Brain microvascular endothelial cell (primary cell): ENCODE results near the gene SNN.

Source experiments
- DNase-seq: peaks from one replicate; pipeline ENCODE4 v3.0.0-alpha.2; 2020
- H3K27ac ChIP-seq: fragments of 250-450 bp; sonication (Bioruptor Pico); 2 replicates; pipeline ENCODE4 v1.5.1; 2020; ENCODE audit warnings: mild to moderate bottlenecking, moderate library complexity
- H3K27me3 ChIP-seq: fragments of 250-450 bp; sonication (Bioruptor Pico); replicated peaks from 2 replicates; pipeline ENCODE4 v1.5.1; 2020; ENCODE audit warnings: mild to moderate bottlenecking
- H3K36me3 ChIP-seq: fragments of 250-450 bp; sonication (Bioruptor Pico); replicated peaks from 2 replicates; pipeline ENCODE4 v1.5.1; 2020; ENCODE audit warnings: mild to moderate bottlenecking
- H3K4me3 ChIP-seq: 2 replicates; pipeline ENCODE4 v1.5.1; 2011; ENCODE audit warnings: low read depth, mild to moderate bottlenecking, control low read depth, low read length, moderate library complexity
- in situ Hi-C: cut with HindIII; loops from 2 replicates; pipeline ENCODE4 v1.10.0; 2017; ENCODE audit warnings: low sequenced_read_pairs, low pct_ligation_motif_present
- TF ChIP-seq, protein P1 (sequence below): IDR thresholded peaks from 2 replicates; pipeline ENCODE4 v1.5.1; 2011; ENCODE audit warnings: low read depth, mild to moderate bottlenecking, moderate library complexity, low read length, control low read depth, inconsistent platforms; ENCODE audit errors: missing control alignments

SNN gene

DNA sequence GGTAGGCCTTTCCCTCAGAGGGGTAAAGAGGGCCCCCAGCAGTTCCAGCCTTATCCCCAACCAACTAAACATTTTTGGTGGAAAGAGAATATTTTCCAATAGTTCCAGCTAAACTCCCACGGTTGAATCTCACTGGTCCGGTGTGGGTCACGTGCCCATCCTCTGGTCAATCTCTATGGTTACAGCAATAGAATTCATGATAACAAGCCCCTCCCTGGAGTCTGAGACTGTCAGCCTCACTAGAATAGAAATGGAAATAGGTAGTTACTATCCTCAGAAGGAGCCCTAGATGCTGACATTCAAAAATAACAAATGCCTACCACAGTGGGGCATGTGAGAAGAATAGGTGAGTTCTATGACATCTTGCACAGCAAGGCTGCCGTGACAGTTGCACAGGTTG, 44.0 kb upstream of the SNN start:
- Histone ChIP-seq H3K27me3 (no peaks in the 10 kb centered on the region), H3K4me3 (no peak overlapping the region), H3K36me3 (no peaks in the 10 kb centered on the region), H3K27ac (no peak overlapping the region)
- DNase-seq = no peak
- in situ Hi-C loops = no loop called here
- TF ChIP-seq, protein P1, sequence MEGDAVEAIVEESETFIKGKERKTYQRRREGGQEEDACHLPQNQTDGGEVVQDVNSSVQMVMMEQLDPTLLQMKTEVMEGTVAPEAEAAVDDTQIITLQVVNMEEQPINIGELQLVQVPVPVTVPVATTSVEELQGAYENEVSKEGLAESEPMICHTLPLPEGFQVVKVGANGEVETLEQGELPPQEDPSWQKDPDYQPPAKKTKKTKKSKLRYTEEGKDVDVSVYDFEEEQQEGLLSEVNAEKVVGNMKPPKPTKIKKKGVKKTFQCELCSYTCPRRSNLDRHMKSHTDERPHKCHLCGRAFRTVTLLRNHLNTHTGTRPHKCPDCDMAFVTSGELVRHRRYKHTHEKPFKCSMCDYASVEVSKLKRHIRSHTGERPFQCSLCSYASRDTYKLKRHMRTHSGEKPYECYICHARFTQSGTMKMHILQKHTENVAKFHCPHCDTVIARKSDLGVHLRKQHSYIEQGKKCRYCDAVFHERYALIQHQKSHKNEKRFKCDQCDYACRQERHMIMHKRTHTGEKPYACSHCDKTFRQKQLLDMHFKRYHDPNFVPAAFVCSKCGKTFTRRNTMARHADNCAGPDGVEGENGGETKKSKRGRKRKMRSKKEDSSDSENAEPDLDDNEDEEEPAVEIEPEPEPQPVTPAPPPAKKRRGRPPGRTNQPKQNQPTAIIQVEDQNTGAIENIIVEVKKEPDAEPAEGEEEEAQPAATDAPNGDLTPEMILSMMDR = no peak

DNA sequence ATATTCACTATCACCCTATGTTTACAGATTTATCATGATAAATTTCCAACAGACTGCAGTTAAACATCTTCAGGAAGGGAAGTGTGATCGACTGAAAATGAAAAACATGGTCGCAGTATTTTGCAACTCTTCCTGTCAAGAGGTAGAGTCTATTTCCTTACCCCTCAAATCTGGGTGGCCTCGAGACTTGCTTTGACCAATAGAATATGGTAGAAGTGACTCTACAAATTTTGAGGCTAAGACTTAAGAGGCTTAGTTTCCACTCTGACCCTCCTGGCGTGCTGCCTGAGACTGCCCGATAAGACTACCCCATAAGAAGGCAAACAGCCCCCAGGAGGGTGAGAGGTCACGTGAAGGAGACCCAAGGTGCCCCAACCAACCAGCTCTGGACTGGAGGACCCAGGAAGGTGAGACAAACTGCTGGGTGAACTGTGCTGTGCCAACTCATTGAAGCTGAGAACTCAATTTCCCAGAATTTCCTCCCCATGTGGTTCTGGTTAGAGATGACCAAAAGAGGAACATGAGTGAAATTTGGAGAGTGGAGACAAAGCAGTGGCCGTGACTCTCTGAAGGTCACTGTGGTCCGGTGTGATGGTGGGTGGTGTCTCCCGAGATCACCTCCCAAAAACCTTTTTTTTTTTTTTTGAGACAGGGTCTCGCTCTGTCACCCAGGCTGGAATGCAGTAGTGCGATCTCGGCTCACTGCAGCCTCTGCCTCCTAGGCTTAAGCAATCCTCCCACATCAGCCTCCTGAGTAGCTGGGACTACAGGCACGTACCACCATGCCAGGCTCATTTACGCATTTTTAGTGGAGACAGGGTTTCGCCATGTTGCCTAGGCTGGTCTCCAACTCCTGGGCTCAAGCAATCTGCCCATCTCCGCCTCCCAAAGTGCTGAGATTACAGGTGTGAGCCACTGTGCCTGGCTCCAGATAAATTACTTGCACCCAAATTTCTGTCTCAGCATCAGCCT, 43.3 kb upstream of the SNN start:
- Histone ChIP-seq H3K36me3 (no peaks in the 10 kb centered on the region), H3K27ac (no peak overlapping the region), H3K27me3 (no peaks in the 10 kb centered on the region), H3K4me3 (no peak overlapping the region)
- TF ChIP-seq, protein P1 = no peak
- DNase-seq = no peak
- in situ Hi-C loops = no loop called here

DNA sequence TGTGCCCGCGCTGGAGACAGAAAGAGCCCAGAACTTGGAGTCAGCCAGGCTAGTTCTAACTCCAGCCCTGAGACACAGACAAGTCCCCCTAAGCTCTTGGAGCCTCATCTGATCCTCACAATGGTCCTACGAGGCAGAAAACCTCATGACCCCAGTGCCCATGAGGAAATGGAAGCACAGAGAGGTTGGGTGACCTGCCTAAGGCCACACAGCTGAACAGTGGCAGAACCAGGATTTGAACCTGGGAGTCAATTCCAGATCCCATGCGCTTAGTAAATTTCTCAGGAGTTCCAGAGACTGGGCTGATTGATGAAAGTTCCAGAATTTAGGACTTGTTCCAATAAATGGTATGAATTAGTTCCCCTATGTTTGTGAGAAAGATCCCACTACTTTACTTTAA, 42.5 kb upstream of the SNN start:
- H3K27me3 ChIP-seq = no peaks in the 10 kb centered on the region
- no peaks in the 10 kb centered on the region for H3K36me3 ChIP-seq
- no peak for DNase-seq
- H3K4me3 ChIP-seq = no peak overlapping the region
- no peak overlapping the region for H3K27ac ChIP-seq
- in situ Hi-C loops = no loop called here
- TF ChIP-seq, protein P1 = no peak

DNA sequence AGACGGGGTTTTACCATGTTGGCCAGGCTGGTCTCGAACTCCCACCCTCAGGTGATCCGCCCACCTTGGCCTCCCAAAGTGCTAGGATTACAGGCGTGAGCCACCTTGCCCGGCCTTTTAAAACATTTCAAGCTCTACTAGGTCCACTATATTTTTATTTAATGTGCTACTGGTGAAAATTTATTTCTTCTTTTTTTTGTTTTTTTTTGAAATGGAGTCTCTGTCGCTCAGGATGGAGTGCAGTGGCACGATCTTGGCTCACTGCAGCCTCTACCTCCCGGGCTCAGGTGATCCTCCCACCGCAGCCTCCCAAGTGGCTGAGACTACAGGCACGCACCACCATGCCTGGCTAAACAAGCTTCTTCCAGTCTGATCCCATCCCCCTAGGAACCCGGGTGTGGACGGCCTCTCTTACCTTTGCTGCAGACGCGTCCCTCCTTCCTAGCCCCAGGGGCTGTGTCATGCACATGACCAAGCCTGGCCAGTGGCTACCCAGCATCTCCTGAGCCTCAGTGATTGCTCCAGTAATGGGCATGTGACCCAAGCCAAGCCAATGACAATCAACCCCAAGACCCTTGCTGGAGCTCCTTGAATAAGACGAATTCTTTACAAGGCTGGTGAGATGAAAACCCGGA, 41.5 kb upstream of the SNN start:
- H3K27ac ChIP-seq = no peak overlapping the region
- DNase-seq = no peak
- no peaks in the 10 kb centered on the region for H3K36me3 ChIP-seq

DNA sequence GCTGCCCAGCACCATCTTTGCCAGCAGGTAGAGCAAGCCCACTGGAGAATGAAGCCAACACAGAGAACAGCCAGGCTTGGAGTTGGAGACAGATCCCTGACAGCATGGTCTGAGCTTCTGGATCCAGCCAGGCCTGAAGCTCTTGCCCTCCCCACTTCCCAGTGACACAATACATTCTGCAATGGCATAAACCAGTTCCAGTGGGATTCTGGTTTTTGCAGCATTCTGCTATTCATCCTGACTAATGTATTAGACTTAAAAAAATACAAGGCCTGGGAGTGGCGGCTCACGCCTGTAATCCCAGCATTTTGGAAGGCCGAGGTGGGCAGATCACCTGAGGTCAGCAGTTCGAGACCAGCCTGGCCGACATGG, 41.0 kb upstream of the SNN start:
- no peaks in the 10 kb centered on the region for H3K36me3 ChIP-seq
- in situ Hi-C loops = no loop called here
- H3K4me3 ChIP-seq = no peak overlapping the region
- TF ChIP-seq, protein P1 = no peak
- H3K27ac ChIP-seq = no peak overlapping the region
- no peaks in the 10 kb centered on the region for H3K27me3 ChIP-seq
- no peak for DNase-seq

More for the DNA sequence above, 41.5 kb upstream of the SNN start:
- TF ChIP-seq, protein P1 = no peak
- no peak overlapping the region for H3K4me3 ChIP-seq
- in situ Hi-C loops = no loop called here
- no peaks in the 10 kb centered on the region for H3K27me3 ChIP-seq
